ENCODE data around the gene BAHCC1. TPM values are rescaled to one million over a fixed set of nuclear protein-coding genes. Genes with fewer than 3 reads are reported as not detected.
A peak's percentile ranks its signal among the peaks of the same experiment; 100 is the strongest.

Gene BAHCC1
- total RNA-seq, 1 experiment from 2014 or later, result 3.1 TPM

- H3K4me3 Mint-ChIP-seq, result peak overlapping the region in 1 of 2 experiments; percentile 85; a peak in 3 of 5 replicates
- Histone ChIP-seq H3K9me3 (ENCODE audit: control insufficient read depth, low read depth, low read length) (no peaks in the 10 kb centered on the region), H3K79me2 (ENCODE audit: insufficient read depth, low read length) (no peaks in the 10 kb centered on the region), H4K5ac (ENCODE audit: insufficient read length, low read depth, low read length) (no peak overlapping the region), H3K14ac (ENCODE audit: insufficient read depth, low read length) (peak overlapping the region; percentile 36; the same call in 1 of the 2 replicates), H4K8ac (replicated peaks; ENCODE audit: insufficient read length, low read depth, low read length) (no peak overlapping the region), H3K9ac (ENCODE audit: extremely low read depth, insufficient read length, low read length) (no peak overlapping the region), H4K20me1 (ENCODE audit: control insufficient read depth, insufficient read depth, insufficient read length) (peaks cover 3% of the 10 kb centered on the region), H3K79me1 (ENCODE audit: insufficient read depth, low read depth, low read length, poor library complexity, severe bottlenecking) (no peaks in the 10 kb centered on the region), H3K18ac (ENCODE audit: insufficient read length, low read depth, low read length) (no peak overlapping the region), H3K27me3 (ENCODE audit: insufficient read depth, low read length) (peaks cover 29% of the 10 kb centered on the region; the same call in 1 of the 2 replicates), H2BK20ac (ENCODE audit: low read depth, low read length, poor library complexity, severe bottlenecking) (no peak overlapping the region), H3K23ac (ENCODE audit: insufficient read length, low read depth, low read length) (no peak overlapping the region), H3K4me1 (ENCODE audit: insufficient read depth, low read length) (no peaks in the 10 kb centered on the region; the same call in 1 of the 2 replicates), H2BK120ac (ENCODE audit: low read depth, low read length, poor library complexity, severe bottlenecking) (no peak overlapping the region), H2BK5ac (ENCODE audit: insufficient read length, low read length) (no peak overlapping the region), H3K23me2 (ENCODE audit: insufficient read length, low read depth, low read length, poor library complexity, severe bottlenecking) (peaks cover 32% of the 10 kb centered on the region), H2BK15ac (ENCODE audit: low read depth, low read length) (no peak overlapping the region), H3K4me2 (ENCODE audit: insufficient read depth, insufficient read length, low read length) (peak overlapping the region; percentile 85), H3K27ac (ENCODE audit: insufficient read length, low read depth, low read length) (no peak overlapping the region), H2AK5ac (ENCODE audit: insufficient read length, low read length) (no peak overlapping the region), H4K91ac (ENCODE audit: insufficient read length, low read depth, low read length) (no peak overlapping the region), H3K56ac (ENCODE audit: insufficient read length, low read depth, low read length) (no peak overlapping the region), H3T11ph (ENCODE audit: low read length) (no peak overlapping the region), H3K4ac (ENCODE audit: low read depth, low read length) (no peak overlapping the region), H2AFZ (ENCODE audit: low read length) (no peak overlapping the region), H2BK12ac (ENCODE audit: insufficient read length, low read depth, low read length) (no peak overlapping the region)
- WGBS (ENCODE audit: extremely low coverage, insufficient read length, low lambda C conversion rate), result no CpG with 5 or more reads among the region's 20 CpGs
- no peak for DNase-seq
- peaks cover 0 to 3% of the 10 kb centered on the region in 2 experiments; a peak in 1 of 5 replicates for H3K9me3 Mint-ChIP-seq
- peaks cover 0 to 2% (median 0%) of the 10 kb centered on the region in 3 experiments; a peak in 1 of 7 replicates for H3K36me3 Mint-ChIP-seq (ENCODE audit: insufficient read depth in 1 of 3, low read depth in 3 of 3)
- TF ChIP-seq CTCF (conservative IDR thresholded peaks at IDR 0.05), result no peak
- H3K27ac Mint-ChIP-seq, result no peak overlapping the region
- H3K27me3 Mint-ChIP-seq (ENCODE audit: low read depth), result peaks cover 70% of the 10 kb centered on the region
- H3K4me1 Mint-ChIP-seq, result peaks cover 40 to 63% of the 10 kb centered on the region in 2 experiments
Observed at GRCh38 chr17:81400996-81401722, 5.9 kb downstream of the BAHCC1 start.
